Suprapubic skin (tissue), 4 donors: ENCODE results near the gene CYB5D1.

Experiments
- POLR2A ChIP-seq, 2 donors: fragments of 450-650 bp; IDR thresholded peaks; one replicate each; pipeline ENCODE4 v1.6.1; 2017; ENCODE audit warnings: antibody characterized with exemption in 2 of 2, mild to moderate bottlenecking in 2 of 2, moderate library complexity in 2 of 2
- POLR2AphosphoS5 ChIP-seq, 3 donors: sonication (generic); formaldehyde crosslinking; IDR thresholded peaks; one replicate each; pipeline ENCODE4 v1.6.1; 2017; ENCODE audit warnings: antibody characterized with exemption in 3 of 3
- TF ChIP-seq, protein P1 (sequence below), 2 donors: fragments of 200-600 bp in 1 of 2; fragments of 450-650 bp in 1 of 2; sonication (generic) in 1 of 2; IDR thresholded peaks; one replicate each; pipeline ENCODE4 v1.5.1; 2016 to 2019; ENCODE audit warnings: antibody characterized with exemption in 2 of 2, mild to moderate bottlenecking in 1 of 2, moderate library complexity in 1 of 2

DNA sequence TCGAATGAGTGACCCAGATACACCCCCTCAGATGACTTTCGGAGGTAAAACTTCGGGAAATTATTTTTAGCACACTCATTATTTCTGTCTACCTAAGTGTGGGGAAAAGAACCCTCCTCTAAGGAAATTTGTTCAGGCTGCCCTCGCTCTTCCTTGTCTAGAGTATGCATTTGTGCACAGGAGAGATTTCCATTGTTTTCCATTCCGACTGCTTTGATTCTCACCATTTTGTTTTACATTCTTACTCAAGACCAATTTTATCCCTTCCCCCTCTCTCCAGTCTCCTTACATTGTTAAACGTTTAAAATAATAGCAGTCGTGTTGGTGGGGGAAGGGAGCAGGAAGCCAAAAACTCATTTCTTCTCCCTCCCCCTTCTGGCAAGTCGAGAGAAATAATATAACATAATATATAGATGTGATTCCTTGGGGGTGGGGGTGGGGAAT lies 29.3 kb downstream of the CYB5D1 start:
- TF ChIP-seq, protein P1, sequence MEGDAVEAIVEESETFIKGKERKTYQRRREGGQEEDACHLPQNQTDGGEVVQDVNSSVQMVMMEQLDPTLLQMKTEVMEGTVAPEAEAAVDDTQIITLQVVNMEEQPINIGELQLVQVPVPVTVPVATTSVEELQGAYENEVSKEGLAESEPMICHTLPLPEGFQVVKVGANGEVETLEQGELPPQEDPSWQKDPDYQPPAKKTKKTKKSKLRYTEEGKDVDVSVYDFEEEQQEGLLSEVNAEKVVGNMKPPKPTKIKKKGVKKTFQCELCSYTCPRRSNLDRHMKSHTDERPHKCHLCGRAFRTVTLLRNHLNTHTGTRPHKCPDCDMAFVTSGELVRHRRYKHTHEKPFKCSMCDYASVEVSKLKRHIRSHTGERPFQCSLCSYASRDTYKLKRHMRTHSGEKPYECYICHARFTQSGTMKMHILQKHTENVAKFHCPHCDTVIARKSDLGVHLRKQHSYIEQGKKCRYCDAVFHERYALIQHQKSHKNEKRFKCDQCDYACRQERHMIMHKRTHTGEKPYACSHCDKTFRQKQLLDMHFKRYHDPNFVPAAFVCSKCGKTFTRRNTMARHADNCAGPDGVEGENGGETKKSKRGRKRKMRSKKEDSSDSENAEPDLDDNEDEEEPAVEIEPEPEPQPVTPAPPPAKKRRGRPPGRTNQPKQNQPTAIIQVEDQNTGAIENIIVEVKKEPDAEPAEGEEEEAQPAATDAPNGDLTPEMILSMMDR (IDR thresholded peaks at IDR 0.05), result no peak
- no peak for TF ChIP-seq POLR2AphosphoS5 (IDR thresholded peaks at IDR 0.05)
- no peak for TF ChIP-seq POLR2A (IDR thresholded peaks at IDR 0.05)
